Endothelial cell of umbilical vein (primary cell): ENCODE results near the gene FMN1. TPM values are rescaled to one million over a fixed set of nuclear protein-coding genes. Genes with fewer than 3 reads are reported as not detected.

Source experiments
- BruUV-seq: library from RNA; stranded (reverse); fragments of 400-500 nt; replicated peaks from 2 replicates; lab custom pipeline; 2021; lab: Mats Ljungman, UMichigan
- CTCF ChIA-PET: fragments of 300-600, 350-600 bp; sonication (Branson Sonifier 250); formaldehyde crosslinking; loops from one replicate; lab custom pipeline; 2021; ENCODE audit warnings: antibody characterized with exemption, inconsistent platforms; lab: Charles Lee
- POLR2A ChIA-PET: fragments of 300-600, 350-600 bp; sonication (Branson Sonifier 250); formaldehyde crosslinking; loops from one replicate; lab custom pipeline; 2021; ENCODE audit warnings: antibody characterized with exemption, inconsistent platforms; lab: Charles Lee
- DNase-seq: peaks from one replicate; pipeline ENCODE4 v3.0.0-alpha.2; 2011; ENCODE audit warnings: low read depth, low spot score
- FAIRE-seq: peaks from 2 replicates; lab custom pipeline; 2011; peaks lifted over from hg19 to GRCh38; lab: Jason Lieb, UNC
- H2AFZ ChIP-seq: 2 replicates; pipeline ENCODE4 v1.6.0; 2012; ENCODE audit warnings: low read depth, low read length, control low read depth, inconsistent platforms
- H3K27ac ChIP-seq: 2 replicates; pipeline ENCODE4 v1.5.1; 2011; ENCODE audit warnings: low read depth, mild to moderate bottlenecking, control low read depth, low read length, moderate library complexity; ENCODE audit not compliant: insufficient read depth
- H3K27me3 ChIP-seq, 2 experiments: 2 replicates each; pipeline versions ENCODE4 v1.6.0 to v1.6.1; 2011; ENCODE audit warnings: low read length in 2 of 2, mixed read lengths in 1 of 2; ENCODE audit not compliant: control insufficient read depth in 2 of 2, insufficient read depth in 2 of 2
- H3K36me3 ChIP-seq, 2 experiments: 2 replicates in 1 of 2; 3 replicates in 1 of 2; pipeline ENCODE4 v1.5.1; 2011; ENCODE audit warnings: low read length in 2 of 2, mild to moderate bottlenecking in 1 of 2, moderate library complexity in 1 of 2; ENCODE audit not compliant: control insufficient read depth in 2 of 2, insufficient read depth in 2 of 2; ENCODE audit errors: extremely low read depth in 1 of 2
- H3K4me1 ChIP-seq: 3 replicates; pipeline ENCODE4 v1.5.1; 2011; ENCODE audit warnings: mild to moderate bottlenecking, low read length; ENCODE audit not compliant: control insufficient read depth, insufficient read depth; ENCODE audit errors: extremely low read depth
- H3K4me2 ChIP-seq: 2 replicates; pipeline ENCODE4 v1.6.1; 2011; ENCODE audit warnings: low read length, control low read depth, mixed read lengths; ENCODE audit not compliant: insufficient read depth
- H3K4me3 ChIP-seq, 3 experiments: fragments of 200-600 bp in 1 of 3; sonication (generic), shearing (Covaris generic) in 1 of 3; replicated peaks in 1 of 3; 2 replicates each; pipeline ENCODE4 v1.5.1; 2011 to 2016; ENCODE audit warnings: control low read depth in 3 of 3, low read length in 3 of 3, mild to moderate bottlenecking in 2 of 3, inconsistent platforms in 1 of 3, low read depth in 1 of 3, moderate library complexity in 1 of 3; ENCODE audit not compliant: insufficient read depth in 1 of 3
- H3K79me2 ChIP-seq: 2 replicates; pipeline ENCODE4 v1.6.0; 2012; ENCODE audit warnings: low read length, inconsistent platforms; ENCODE audit not compliant: control insufficient read depth, insufficient read depth
- H3K9ac ChIP-seq: replicated peaks from 2 replicates; pipeline ENCODE3; 2011; ENCODE audit warnings: low read length, control low read depth; ENCODE audit not compliant: insufficient read depth; ENCODE audit errors: extremely low read depth
- H3K9me1 ChIP-seq: replicated peaks from 3 replicates; pipeline ENCODE4 v1.6.0; 2011; ENCODE audit warnings: mild to moderate bottlenecking, low read length; ENCODE audit not compliant: control insufficient read depth, insufficient read depth; ENCODE audit errors: extremely low read depth
- H3K9me3 ChIP-seq: replicated peaks from 2 replicates; pipeline ENCODE4 v1.5.1; 2012; ENCODE audit warnings: low read length, inconsistent platforms; ENCODE audit not compliant: control insufficient read depth, insufficient read depth
- H4K20me1 ChIP-seq: replicated peaks from 2 replicates; pipeline ENCODE3; 2011; ENCODE audit warnings: mild to moderate bottlenecking, low read length; ENCODE audit not compliant: control insufficient read depth, insufficient read depth; ENCODE audit errors: extremely low read depth
- EZH2 ChIP-seq: IDR thresholded peaks from 2 replicates; pipeline ENCODE4 v1.6.1; 2012; ENCODE audit warnings: borderline replicate concordance, low read depth, mild to moderate bottlenecking, moderate library complexity, low read length, inconsistent platforms; ENCODE audit not compliant: severe bottlenecking
- FOS ChIP-seq: IDR thresholded peaks from 2 replicates; pipeline ENCODE4 v1.6.1; 2011; ENCODE audit warnings: mild to moderate bottlenecking, low read length, moderate library complexity, borderline replicate concordance; ENCODE audit not compliant: insufficient read depth
- GATA2 ChIP-seq: IDR thresholded peaks from 2 replicates; pipeline ENCODE4 v1.7.0; 2011; ENCODE audit warnings: low read depth, mild to moderate bottlenecking, moderate library complexity, mixed read lengths, low read length; ENCODE audit not compliant: insufficient read length, insufficient read depth
- JUN ChIP-seq: IDR thresholded peaks from 2 replicates; pipeline ENCODE4 v1.6.1; 2011; ENCODE audit warnings: borderline replicate concordance, low read depth; ENCODE audit not compliant: insufficient read length, insufficient read depth
- MYC ChIP-seq: IDR thresholded peaks from one replicate; pipeline ENCODE4 v1.6.1; 2011; ENCODE audit warnings: mild to moderate bottlenecking, low read depth, low read length
- POLR2A ChIP-seq: IDR thresholded peaks from 2 replicates; pipeline ENCODE4 v1.6.1; 2012; ENCODE audit warnings: low read depth, mild to moderate bottlenecking, control low read depth, low read length
- POLR2AphosphoS5 ChIP-seq: IDR thresholded peaks from 2 replicates; pipeline ENCODE4 v1.6.1; 2012; ENCODE audit warnings: low read depth, mild to moderate bottlenecking, control low read depth, low read length, moderate library complexity; ENCODE audit not compliant: insufficient read depth
- dilution Hi-C: fragments of 300-500 bp; cut with MboI; formaldehyde crosslinking; loops from one replicate; pipeline ENCODE4 v1.15.0; 2019; ENCODE audit warnings: low sequenced_read_pairs; ENCODE audit not compliant: extremely low pct_ligation_motif_present
- intact Hi-C: fragments of 100-400 bp; cut with micrococcal nuclease; formaldehyde crosslinking; loops from one replicate; pipeline ENCODE4 v1.10.0; 2022
- polyA plus RNA-seq, 4 experiments: library from polyadenylated mRNA; depleted of rRNA in 3 of 4; stranded (reverse) in 3 of 4; unstranded in 1 of 4; fragments of >200 nt; gene quantifications; 2 replicates each; pipeline versions ENCODE4 v1.2.1 to v1.2.3, GENCODE V29; 2011 to 2012; ENCODE audit warnings: missing spikeins in 1 of 4
- total RNA-seq: library from RNA; stranded (reverse); gene quantifications from 2 replicates; pipeline ENCODE4 v1.2.3, GENCODE V29; 2021
- TF ChIP-seq, protein P1 (sequence below): IDR thresholded peaks from 2 replicates; pipeline ENCODE4 v1.6.1; 2011; ENCODE audit not compliant: insufficient read depth, insufficient read length
- TF ChIP-seq, protein P2 (sequence below), 2 donors: IDR thresholded peaks; 1 replicate in 1 of 2; 2 replicates in 1 of 2; pipeline ENCODE4 v1.5.1; 2011; ENCODE audit warnings: low read length in 2 of 2, mild to moderate bottlenecking in 2 of 2, moderate library complexity in 2 of 2, control low read depth in 1 of 2, inconsistent platforms in 1 of 2, low read depth in 1 of 2; ENCODE audit not compliant: insufficient read depth in 1 of 2; ENCODE audit errors: extremely low read depth in 1 of 2

Gene FMN1
- total and polyA plus RNA-seq, 2 donors (not counting 3 experiments of a cell fraction or from before 2014, with no cell fraction given), result 0.01 to 0.29 TPM

DNA sequence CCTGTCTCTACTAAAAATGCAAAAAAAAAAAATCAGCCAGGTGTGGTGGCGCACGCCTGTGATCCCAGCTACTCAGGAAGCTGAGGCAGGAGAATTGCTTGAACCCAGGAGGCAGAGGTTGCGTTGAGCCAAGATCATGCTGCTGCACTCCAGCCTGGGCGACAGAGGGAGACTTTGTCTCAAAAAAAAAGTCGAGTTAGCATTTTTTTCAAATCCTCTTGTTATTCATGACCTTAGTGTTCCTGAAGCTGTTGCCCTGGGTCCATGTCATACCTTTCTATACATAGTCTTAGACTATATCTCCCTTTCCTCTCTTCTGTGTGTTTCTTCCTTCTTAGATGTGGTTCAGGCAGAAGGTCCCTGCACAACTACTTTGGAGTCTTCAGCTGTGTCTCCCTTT, 6.4 kb downstream of the FMN1 start:
- Histone ChIP-seq H3K4me3 (no peak overlapping the region), H3K27ac (no peak overlapping the region), H4K20me1 (no peaks in the 10 kb centered on the region), H3K27me3 (peaks cover 5 to 11% of the 10 kb centered on the region in 2 experiments), H3K36me3 (no peaks in the 10 kb centered on the region), H2AFZ (no peak overlapping the region), H3K9me1 (no peaks in the 10 kb centered on the region), H3K4me2 (no peak overlapping the region), H3K9ac (no peak overlapping the region), H3K9me3 (no peaks in the 10 kb centered on the region), H3K79me2 (no peaks in the 10 kb centered on the region), H3K4me1 (no peaks in the 10 kb centered on the region)
- dilution Hi-C loops, result no loop called here
- TF ChIP-seq, protein P1, sequence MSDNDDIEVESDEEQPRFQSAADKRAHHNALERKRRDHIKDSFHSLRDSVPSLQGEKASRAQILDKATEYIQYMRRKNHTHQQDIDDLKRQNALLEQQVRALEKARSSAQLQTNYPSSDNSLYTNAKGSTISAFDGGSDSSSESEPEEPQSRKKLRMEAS, result no peak
- TF ChIP-seq FOS (no peak), POLR2A (no peak), POLR2AphosphoS5 (no peak), GATA2 (no peak), JUN (no peak), EZH2 (no peak), MYC (no peak)
- TF ChIP-seq, protein P2, sequence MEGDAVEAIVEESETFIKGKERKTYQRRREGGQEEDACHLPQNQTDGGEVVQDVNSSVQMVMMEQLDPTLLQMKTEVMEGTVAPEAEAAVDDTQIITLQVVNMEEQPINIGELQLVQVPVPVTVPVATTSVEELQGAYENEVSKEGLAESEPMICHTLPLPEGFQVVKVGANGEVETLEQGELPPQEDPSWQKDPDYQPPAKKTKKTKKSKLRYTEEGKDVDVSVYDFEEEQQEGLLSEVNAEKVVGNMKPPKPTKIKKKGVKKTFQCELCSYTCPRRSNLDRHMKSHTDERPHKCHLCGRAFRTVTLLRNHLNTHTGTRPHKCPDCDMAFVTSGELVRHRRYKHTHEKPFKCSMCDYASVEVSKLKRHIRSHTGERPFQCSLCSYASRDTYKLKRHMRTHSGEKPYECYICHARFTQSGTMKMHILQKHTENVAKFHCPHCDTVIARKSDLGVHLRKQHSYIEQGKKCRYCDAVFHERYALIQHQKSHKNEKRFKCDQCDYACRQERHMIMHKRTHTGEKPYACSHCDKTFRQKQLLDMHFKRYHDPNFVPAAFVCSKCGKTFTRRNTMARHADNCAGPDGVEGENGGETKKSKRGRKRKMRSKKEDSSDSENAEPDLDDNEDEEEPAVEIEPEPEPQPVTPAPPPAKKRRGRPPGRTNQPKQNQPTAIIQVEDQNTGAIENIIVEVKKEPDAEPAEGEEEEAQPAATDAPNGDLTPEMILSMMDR (IDR thresholded peaks at IDR 0.05; ENCODE audit: extremely low read depth in 1 of 2, insufficient read depth in 1 of 2, low read depth in 1 of 2, low read length in 2 of 2), result no peak
- FAIRE-seq, result no peak
- BruUV-seq, result no TSS peak
- ChIA-PET POLR2A (no interaction called here), CTCF (no interaction called here)
- intact Hi-C loops, result no loop called here
- no peak for DNase-seq
